COLO668 (cell line): Measurements from ENCODE around the gene COL17A1.

Experiments used
- DNase-seq: peaks from one replicate; lab custom pipeline; 2025; ENCODE audit not compliant: unreplicated experiment; lab: John Stamatoyannopoulos, UW

The COL17A1 gene

GRCh38 chr10:104085801-104086400, at the start of gene COL17A1:
COL17A1 (minus strand) TSS chr10:104085880; CDS start chr10:104080673, 5,207 bp downstream.
- DNase-seq, result no peak

- no peak for DNase-seq
Observed at GRCh38 chr10:104130041-104130440, 44.4 kb upstream of the COL17A1 start.

- DNase-seq, result no peak
Observed at GRCh38 chr10:104128214-104128613, 42.5 kb upstream of the COL17A1 start.

GRCh38 chr10:104127411-104127810, 41.7 kb upstream of the COL17A1 start:
- DNase-seq, result peak; percentile 18

- no peak for DNase-seq
Observed at GRCh38 chr10:104123397-104123796, 37.7 kb upstream of the COL17A1 start.

GRCh38 chr10:104122225-104123107, 36.8 kb upstream of the COL17A1 start:
- peak; percentile 25 for DNase-seq

GRCh38 chr10:104121485-104122224, 36.0 kb upstream of the COL17A1 start, which contains the start of gene SFR1:
SFR1 (plus strand) TSS chr10:104122171; CDS start chr10:104122184, 13 bp downstream.
- peak; percentile 97 for DNase-seq

GRCh38 chr10:104120903-104121484, 35.3 kb upstream of the COL17A1 start:
- peak; percentile 68 for DNase-seq

- no peak for DNase-seq
Observed at GRCh38 chr10:104120512-104120902, 34.8 kb upstream of the COL17A1 start.

- no peak for DNase-seq
Observed at GRCh38 chr10:104119996-104120395, 34.3 kb upstream of the COL17A1 start.

GRCh38 chr10:104117839-104118323, 32.2 kb upstream of the COL17A1 start:
- no peak for DNase-seq

GRCh38 chr10:104113376-104113956, 27.8 kb upstream of the COL17A1 start:
- DNase-seq, result no peak

- no peak for DNase-seq
Observed at GRCh38 chr10:104109908-104110662, 24.4 kb upstream of the COL17A1 start.

- no peak for DNase-seq
Observed at GRCh38 chr10:104104926-104105325, 19.2 kb upstream of the COL17A1 start.

GRCh38 chr10:104104418-104104817, 18.7 kb upstream of the COL17A1 start:
- no peak for DNase-seq

- no peak for DNase-seq
Observed at GRCh38 chr10:104103956-104104355, 18.3 kb upstream of the COL17A1 start.

- no peak for DNase-seq
Observed at GRCh38 chr10:104101902-104102301, 16.2 kb upstream of the COL17A1 start.

- no peak for DNase-seq
Observed at GRCh38 chr10:104100795-104101194, 15.1 kb upstream of the COL17A1 start.

- no peak for DNase-seq
Observed at GRCh38 chr10:104099941-104100340, 14.3 kb upstream of the COL17A1 start.

- no peak for DNase-seq
Observed at GRCh38 chr10:104099269-104099668, 13.6 kb upstream of the COL17A1 start.
